ENCODE results near the gene PCID2.

GRCh38 chr13:113209336-113209758 lies 878 bp upstream of the PCID2 start, which contains the start of gene CUL4A:
- TF ChIP-seq SUZ12 (IDR thresholded peaks at IDR 0.05), result no peak
- no peak for TF ChIP-seq CTBP1 (IDR thresholded peaks at IDR 0.05; ENCODE audit: borderline replicate concordance)
- no peak for TF ChIP-seq HDGF (IDR thresholded peaks at IDR 0.05; ENCODE audit: borderline replicate concordance)
- TF ChIP-seq SP1 (IDR thresholded peaks at IDR 0.05), result no peak

Data from HEK293T (cell line).